Measurements from ENCODE around the gene HOXB3. TPM values are rescaled to one million over a fixed set of nuclear protein-coding genes. Genes with fewer than 3 reads are reported as not detected.

HOXB3 gene
- total and polyA plus RNA-seq, 2 of the 13 experiments (the other 11 are each of a cell fraction or from before 2014, with no cell fraction given), result not detected

- ATAC-seq (no peak), DNase-seq (ENCODE audit: low spot score) (no peak), FAIRE-seq (no peak)
- Histone ChIP-seq H3K9me3 (ENCODE audit: low read length) (no peaks in the 10 kb centered on the region), H3K9ac (ENCODE audit: insufficient read depth, low read depth, low read length) (no peak overlapping the region), H3K4me1 (ENCODE audit: insufficient read depth, low read length) (no peaks in the 10 kb centered on the region), H3K27me3 (ENCODE audit: control insufficient read depth in 1 of 2, insufficient read depth in 2 of 2, low read length in 2 of 2) (peaks cover 39 to 96% of the 10 kb centered on the region in 2 experiments), H3K27ac (ENCODE audit: extremely low read length, insufficient read depth, low read length) (no peak overlapping the region), H3K36me3 (replicated peaks in 1 of 2; ENCODE audit: control insufficient read depth in 1 of 2, insufficient read depth in 2 of 2, low read length in 2 of 2) (no peaks in the 10 kb centered on the region), H3K79me2 (ENCODE audit: insufficient read depth, low read length) (no peaks in the 10 kb centered on the region), H2AFZ (ENCODE audit: low read length) (no peak overlapping the region), H3K4me2 (ENCODE audit: low read depth, low read length) (no peak overlapping the region), H3K4me3 (replicated peaks in 1 of 3; ENCODE audit: insufficient read depth in 1 of 3, low read depth in 2 of 3, low read length in 3 of 3) (no peak overlapping the region), H4K20me1 (ENCODE audit: insufficient read depth, low read length) (no peaks in the 10 kb centered on the region; the same call in 1 of the 2 replicates)
- intact Hi-C loops (cut with micrococcal nuclease; ENCODE audit: unreplicated experiment), result no loop called here
- in situ Hi-C loops (cut with HindIII; ENCODE audit: extremely low pct_ligation_motif_present, low pct_unique_long_range_greater_than_20kb), result no loop called here
- CTCF ChIA-PET (ENCODE audit: low intra/inter-chr PET ratio, low total read pairs), result no interaction called here
- POLR2A ChIA-PET, result no interaction called here
- BruUV-seq (replicated peaks), result no TSS peak
- under 1% methylated on average over 7 of the region's 7 CpGs for WGBS (ENCODE audit: low lambda C conversion rate)
- TF ChIP-seq ZNF44 (CRISPR knock-in tag; IDR thresholded peaks at IDR 0.05), result no peak
- 0 out of 2 replicates have a peak, but pooled peaks have one; percentile 14 for TF ChIP-seq EZH2 (conservative IDR thresholded peaks at IDR 0.05; ENCODE audit: low read depth, low read length)
- no peak for TF ChIP-seq ZBTB26 (CRISPR knock-in tag; IDR thresholded peaks at IDR 0.05; ENCODE audit: borderline replicate concordance)
- TF ChIP-seq FOXA1 (IDR thresholded peaks at IDR 0.05), result no peak
- TF ChIP-seq FOXA1 (CRISPR knock-in tag; IDR thresholded peaks at IDR 0.05), result no peak
- no peak for TF ChIP-seq DDIT3 (CRISPR knock-in tag; IDR thresholded peaks at IDR 0.05)
- no peak for TF ChIP-seq ZNF264 (CRISPR knock-in tag; IDR thresholded peaks at IDR 0.05)
- no peak for TF ChIP-seq SNRNP70 (IDR thresholded peaks at IDR 0.05; ENCODE audit: low read depth, low read length)
- no peak for TF ChIP-seq NFAT5 (CRISPR knock-in tag; IDR thresholded peaks at IDR 0.05)
These were observed 33.3 kb downstream of the HOXB3 start for GRCh38 chr17:48556576-48557401.
